Activated naive CD4-positive, alpha-beta T cell (primary cell): Measurements from ENCODE around the gene DHX32.

ENCODE experiments used
- DNase-seq, 4 experiments: peaks; one replicate each; lab custom pipeline; 2025; lab: John Stamatoyannopoulos, UW

DHX32 gene

DNA sequence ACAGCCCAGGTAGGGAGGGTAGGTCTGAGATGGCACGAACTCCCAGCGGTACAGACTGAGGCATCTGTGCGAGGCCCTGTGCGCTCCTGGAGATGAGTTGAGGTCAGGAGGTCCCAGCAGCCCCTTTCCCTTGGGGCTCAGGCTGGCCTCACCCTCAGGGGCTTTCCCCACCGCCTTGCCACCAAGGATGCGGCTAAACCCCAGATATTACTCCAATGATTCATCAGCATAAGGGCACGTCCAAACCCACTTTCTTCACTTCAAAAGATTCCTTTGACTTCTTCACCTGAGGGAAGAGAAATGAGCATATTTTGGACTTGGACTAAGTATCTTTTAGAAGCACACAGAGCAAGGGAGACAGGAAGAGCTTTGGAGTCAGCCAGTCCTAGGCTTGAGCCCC is 78.4 kb downstream of the DHX32 start:
- no peak for DNase-seq

DNA sequence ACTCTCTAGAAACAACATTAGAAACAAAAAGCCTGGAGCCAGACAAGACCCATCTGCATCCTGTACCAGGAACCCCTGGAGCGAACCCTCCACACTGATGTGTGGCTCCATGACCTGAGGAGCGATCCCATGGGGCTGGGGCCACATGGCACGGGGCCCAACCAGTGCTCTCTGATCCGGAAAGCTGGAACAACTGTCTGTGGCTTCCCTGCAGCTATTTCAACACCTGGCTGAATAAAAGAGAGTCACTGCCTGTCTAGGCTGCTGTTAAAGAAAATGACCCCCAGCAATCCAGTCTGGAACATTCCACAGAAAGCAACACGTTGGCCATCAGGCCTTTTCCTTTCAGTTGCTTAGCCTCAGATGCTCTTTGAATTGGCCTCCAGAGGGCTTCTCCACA is 79.0 kb downstream of the DHX32 start:
- DNase-seq: no peak

DNA sequence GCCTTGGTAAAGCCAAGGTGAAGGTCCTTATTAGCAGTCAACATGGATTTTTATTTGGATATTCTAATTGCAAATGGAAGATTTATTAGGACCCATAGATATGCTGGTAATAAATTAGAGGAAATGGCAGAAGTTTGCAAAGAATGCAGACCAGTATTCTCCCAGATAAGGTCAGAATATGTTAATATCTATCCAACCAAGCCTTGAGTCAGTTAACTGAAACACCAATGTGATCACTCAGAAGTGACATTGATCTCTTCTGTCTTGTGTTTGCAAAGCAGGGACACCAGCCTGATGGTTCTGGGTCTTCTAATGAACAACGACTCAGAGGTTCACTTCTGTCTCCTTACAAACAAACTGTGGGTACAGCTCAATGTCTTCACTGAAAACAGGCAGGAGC is 79.5 kb downstream of the DHX32 start:
- DNase-seq: no peak

DNA sequence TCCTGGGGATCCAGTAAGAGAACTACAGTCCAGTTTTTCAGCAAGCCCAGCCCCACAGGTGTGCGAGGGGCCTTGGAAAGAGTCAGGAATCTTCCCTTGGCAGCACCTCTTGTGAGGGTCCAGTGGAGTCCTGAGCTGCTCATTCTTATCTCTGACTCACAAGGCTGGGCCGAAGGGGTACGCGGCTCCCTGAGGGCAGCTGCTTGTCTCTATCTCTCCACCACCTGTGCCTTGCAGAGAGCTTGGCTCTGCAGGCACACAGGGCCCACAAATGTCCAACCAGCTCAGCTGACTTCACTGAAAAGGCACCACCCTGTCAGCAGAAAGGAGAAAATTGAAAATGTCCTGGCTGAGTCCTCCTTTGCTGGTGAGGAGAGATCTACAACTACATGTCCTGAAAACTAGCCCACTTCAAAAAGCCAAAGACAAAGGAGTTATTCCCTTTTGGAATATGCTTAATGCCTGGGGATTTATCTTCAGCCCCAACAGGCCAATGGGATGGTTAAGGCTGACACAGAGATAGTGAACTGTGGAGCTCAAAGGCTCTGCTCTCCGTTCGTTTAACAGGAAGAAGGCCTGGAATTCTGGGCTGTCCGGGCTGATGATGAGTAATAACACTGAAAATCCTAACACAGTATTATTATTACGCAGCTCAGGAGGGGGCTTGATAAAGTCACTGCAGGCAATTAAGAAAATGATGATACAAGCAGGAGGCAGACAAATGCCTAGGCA is 81.5 kb downstream of the DHX32 start:
- no peak for DNase-seq

DNA sequence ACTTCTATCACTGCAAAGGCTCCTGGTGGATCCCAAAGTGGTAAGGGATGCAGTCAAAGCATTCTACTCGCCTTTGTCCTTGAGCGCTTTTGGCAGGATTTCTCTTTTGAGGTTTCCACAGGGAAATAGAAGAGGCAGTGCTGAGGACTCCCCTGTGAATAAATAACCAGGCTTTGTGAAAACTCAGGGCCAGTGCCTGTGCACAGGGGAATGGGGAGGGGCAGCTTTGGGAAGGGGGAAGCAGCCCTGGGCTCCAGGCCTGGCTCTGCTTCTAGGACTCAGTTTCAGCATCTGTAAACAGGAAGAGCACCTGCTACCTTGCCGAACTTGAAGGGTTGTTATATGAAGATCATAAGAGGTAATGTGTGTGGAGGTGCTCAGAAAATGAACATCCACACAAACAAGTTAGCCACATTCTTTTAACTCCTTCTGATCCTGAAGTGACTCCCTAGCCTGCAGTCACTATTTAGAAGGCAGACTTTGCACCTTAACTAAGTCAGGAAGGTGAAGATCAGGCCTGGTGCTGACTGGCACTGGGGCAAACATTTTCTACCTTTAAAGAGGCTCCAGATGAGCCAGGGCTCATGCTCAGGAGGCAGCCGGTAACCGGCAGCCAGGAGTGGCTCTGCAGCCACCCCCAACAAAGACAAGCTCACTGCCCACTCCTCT is 83.0 kb downstream of the DHX32 start:
- no peak for DNase-seq

DNA sequence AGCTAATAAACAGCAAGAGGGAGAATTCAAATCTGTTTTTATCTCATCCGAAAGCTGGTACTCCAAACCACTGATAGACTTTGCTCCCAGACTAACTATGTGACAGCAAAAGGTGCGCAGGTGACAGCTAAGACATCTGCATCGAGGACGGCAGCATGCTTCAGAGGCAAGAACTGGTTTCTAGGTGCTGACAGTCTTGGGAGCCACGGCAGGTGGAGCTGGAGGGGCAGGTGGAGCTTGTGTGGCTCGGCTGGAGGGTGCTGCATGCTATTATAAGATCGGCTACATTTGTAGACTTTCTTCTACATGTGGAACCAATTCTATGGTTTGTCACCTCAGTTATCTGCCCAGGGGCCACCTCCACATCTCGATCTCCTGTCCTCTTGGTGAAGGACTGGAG is 83.7 kb downstream of the DHX32 start:
- no peak for DNase-seq

DNA sequence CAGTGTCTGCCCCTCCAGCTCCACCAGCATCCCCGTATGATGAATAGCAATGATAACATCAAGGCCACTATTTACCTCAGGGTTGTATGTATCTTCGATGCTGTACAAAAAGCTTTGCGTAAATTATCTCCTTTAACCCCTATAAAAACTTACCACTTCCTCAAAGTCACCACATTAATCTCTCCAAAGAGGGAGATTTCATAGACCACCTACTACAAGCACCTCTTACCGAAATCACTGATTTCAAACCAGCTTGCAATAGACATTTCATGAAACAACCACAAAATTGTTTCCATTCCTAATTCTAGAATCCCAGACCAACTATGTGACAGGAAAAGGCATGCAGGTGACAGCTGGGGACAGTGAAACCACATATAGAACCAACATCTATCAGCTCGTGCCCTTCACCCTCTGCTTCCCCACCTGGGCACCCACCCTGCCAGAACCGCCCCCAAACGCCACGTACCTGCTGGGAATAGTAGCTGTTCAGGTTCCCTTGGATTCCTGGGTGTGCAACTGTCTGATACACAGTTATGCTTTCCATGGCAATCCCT is 85.4 kb downstream of the DHX32 start:
- no peak for DNase-seq

DNA sequence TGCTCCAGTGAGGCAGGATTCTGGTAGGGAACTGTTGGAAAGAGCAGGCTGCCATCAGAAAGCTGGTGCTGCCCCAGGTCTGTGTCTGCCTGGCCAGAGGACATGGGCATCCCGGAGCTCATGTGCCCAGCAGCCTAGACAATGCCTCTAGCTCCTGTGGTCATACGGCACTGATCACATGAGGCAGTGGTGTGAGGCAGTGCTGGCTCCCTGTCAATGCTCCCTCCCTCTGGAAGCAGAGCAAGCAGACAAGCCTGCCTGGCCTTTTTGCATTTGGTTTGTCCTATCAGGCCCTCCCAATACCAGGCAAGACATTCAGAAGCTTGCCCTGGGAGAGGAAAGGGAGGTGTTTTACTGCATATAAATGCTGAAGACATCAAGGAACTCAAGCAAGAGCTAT is 86.0 kb downstream of the DHX32 start:
- no peak for DNase-seq

DNA sequence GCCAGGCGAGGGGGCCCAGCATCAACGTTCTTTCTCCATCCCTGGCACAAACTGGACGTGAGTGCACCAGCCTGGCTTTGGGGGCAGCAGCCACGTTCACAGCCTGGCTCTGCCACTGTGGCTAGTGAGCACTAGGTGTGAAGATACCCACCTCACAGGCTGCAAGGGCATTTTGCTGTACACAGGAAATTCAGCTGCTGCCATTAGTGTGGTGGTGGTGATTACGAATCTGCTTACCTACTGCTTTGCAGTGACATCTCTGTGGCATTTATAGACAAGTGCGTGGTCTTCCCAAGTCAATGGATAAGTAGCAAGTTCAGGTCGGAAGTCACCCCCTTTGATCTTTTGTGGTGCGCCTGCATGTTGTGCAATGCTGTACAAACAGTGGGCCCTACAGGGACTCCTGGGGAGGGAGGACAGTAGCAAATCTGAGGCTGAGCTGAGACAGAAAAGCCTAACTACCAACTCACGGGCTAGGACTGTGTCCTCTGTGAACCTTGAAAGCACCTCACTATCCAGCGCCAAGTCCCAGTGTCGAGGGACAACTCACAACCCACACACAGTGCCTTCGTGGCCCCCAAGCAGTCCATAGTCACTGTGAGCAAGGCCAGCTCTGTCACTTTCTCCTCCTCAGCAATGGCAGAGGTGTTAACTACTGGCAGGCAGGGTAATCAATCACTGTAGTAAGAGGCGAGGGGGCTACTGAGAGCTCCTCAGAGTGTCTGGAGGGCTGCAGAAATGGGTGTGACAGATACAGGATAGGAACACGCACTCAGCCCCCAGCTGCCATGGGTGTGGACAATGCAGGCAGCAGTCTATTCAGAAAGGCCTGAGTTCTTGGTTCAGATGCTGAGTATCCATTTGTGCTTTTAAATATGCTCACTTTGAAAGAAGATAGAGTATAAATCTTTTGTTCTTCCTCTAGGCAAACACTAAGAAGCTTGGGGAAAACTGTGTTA is 88.5 kb downstream of the DHX32 start:
- no peak for DNase-seq

DNA sequence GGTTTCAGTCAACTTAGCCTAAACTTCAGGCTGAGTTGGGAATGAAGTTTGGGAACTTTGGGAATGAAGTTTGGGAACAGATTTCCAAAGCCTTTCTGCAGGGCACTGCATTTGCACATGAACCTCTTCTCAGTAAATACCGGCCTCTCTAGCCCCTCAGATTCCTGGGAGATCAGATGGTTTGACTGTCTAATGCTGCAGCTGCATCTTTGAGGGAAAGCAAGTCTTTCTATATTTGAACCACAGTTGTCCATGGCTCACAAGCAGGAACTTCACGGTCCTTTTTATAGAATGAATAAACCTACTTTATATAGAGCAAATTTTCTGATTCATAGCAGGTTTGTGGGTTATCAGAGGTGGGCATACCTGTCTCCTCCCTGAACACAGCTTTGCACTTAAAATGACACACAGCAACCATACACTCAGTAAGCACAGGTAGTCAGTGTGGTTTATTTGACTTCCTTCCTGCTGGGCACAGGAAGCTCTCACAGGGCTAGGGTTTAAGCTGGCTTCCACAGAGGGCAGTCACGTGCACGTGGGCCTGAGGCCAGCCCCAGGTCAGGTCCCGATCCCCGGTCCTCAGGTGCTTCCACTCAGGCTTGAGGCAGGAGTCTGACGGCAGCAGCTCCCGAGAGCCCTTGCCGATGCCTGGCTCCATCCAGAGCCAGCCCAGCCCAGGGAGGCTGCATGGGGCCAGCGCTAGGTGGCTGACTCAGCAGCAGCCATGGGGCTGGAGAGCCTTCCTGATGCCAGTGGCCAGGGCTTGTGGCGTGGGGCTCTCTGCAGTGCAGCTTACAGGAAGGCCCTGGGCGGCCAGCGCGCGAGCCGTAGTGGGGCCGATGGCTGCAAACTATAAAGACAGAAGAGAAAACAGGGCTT is 92.7 kb downstream of the DHX32 start:
- DNase-seq: no peak
